ENCODE results near the gene NGRN.

DNA sequence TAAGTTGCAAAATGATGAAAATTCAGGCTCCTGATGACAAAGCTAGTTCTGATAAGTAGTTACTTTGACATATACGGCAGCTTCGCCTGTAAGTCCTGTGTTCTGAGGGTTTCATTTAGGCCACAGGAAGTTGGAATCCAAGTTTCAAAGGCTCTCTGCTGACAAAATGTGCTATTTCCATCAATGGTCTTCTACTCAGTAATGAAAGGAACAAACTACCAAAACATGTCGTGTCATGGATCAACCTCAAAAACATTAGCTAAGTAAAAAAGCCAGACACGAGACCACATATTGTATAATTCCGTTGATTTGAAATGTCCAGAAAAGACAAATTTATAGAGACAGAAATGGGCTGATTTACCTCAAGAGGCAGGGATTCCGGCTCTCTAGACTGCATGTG lies 22.5 kb downstream of the NGRN start:
- TF ChIP-seq POLR2A (IDR thresholded peaks at IDR 0.05) = no peak
- TF ChIP-seq, protein P1, sequence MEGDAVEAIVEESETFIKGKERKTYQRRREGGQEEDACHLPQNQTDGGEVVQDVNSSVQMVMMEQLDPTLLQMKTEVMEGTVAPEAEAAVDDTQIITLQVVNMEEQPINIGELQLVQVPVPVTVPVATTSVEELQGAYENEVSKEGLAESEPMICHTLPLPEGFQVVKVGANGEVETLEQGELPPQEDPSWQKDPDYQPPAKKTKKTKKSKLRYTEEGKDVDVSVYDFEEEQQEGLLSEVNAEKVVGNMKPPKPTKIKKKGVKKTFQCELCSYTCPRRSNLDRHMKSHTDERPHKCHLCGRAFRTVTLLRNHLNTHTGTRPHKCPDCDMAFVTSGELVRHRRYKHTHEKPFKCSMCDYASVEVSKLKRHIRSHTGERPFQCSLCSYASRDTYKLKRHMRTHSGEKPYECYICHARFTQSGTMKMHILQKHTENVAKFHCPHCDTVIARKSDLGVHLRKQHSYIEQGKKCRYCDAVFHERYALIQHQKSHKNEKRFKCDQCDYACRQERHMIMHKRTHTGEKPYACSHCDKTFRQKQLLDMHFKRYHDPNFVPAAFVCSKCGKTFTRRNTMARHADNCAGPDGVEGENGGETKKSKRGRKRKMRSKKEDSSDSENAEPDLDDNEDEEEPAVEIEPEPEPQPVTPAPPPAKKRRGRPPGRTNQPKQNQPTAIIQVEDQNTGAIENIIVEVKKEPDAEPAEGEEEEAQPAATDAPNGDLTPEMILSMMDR (IDR thresholded peaks at IDR 0.05) = no peak
